NT2/D1 (cell line): Measurements from ENCODE around the gene DRC7.

Experiments used
- SUZ12 ChIP-seq: IDR thresholded peaks from 2 replicates; pipeline ENCODE4 v1.6.1; 2011; ENCODE audit not compliant: insufficient read length, insufficient read depth; ENCODE audit errors: extremely low read depth
- YY1 ChIP-seq: IDR thresholded peaks from 2 replicates; pipeline ENCODE4 v1.6.1; 2011; ENCODE audit not compliant: insufficient read length, insufficient read depth
- ZNF274 ChIP-seq: IDR thresholded peaks from 2 replicates; pipeline ENCODE4 v1.6.1; 2011; ENCODE audit warnings: mild to moderate bottlenecking, low read depth, low read length

GRCh38 chr16:57765160-57765728 lies 70.6 kb downstream of the DRC7 start:
- TF ChIP-seq ZNF274 (no peak), SUZ12 (no peak), YY1 (no peak)
